Activated CD8-positive, alpha-beta T cell treated with anti-CD3 and anti-CD28 coated beads for 36 hours (primary cell): ENCODE data around the gene ELP4. TPM values are rescaled to one million over a fixed set of nuclear protein-coding genes. Genes with fewer than 3 reads are reported as not detected.

Experiments used
- ATAC-seq: fragments of 200-7000 bp; cut with Tn5 transposase; one replicate; pipeline ENCODE4 v1.10.0; 2021; ENCODE audit warnings: mild to moderate bottlenecking, moderate library complexity
- CTCF ChIA-PET: fragments of 350-600 bp; sonication (Branson Sonifier 250); formaldehyde crosslinking; loops from one replicate; lab custom pipeline; 2021; ENCODE audit warnings: antibody characterized with exemption; lab: Charles Lee
- POLR2A ChIA-PET: fragments of 350-600 bp; sonication (Branson Sonifier 250); formaldehyde crosslinking; loops from one replicate; lab custom pipeline; 2021; ENCODE audit warnings: antibody characterized with exemption; lab: Charles Lee
- DNase-seq: peaks from one replicate; pipeline ENCODE4 v3.0.0-alpha.2; 2020
- H3K27ac Mint-ChIP-seq: one replicate; pipeline ENCODE4 v1.8.0; 2021; ENCODE audit warnings: mild to moderate bottlenecking, mixed read lengths
- H3K27me3 Mint-ChIP-seq: one replicate; pipeline ENCODE4 v1.8.0; 2021; ENCODE audit warnings: mixed read lengths
- H3K36me3 Mint-ChIP-seq: one replicate; pipeline ENCODE4 v1.8.0; 2021; ENCODE audit warnings: low read depth, mixed read lengths
- H3K4me1 Mint-ChIP-seq: one replicate; pipeline ENCODE4 v1.8.0; 2021; ENCODE audit warnings: low read depth, mixed read lengths
- H3K4me3 Mint-ChIP-seq: one replicate; pipeline ENCODE4 v1.8.0; 2021; ENCODE audit warnings: mild to moderate bottlenecking, moderate library complexity, mixed read lengths
- H3K9me3 Mint-ChIP-seq: one replicate; pipeline ENCODE4 v1.8.0; 2021; ENCODE audit warnings: mixed read lengths
- intact Hi-C: fragments of 100-400 bp; cut with micrococcal nuclease; formaldehyde crosslinking; loops from one replicate; pipeline ENCODE4 v1.10.0; 2022
- total RNA-seq, 2 experiments: library from RNA; stranded (reverse); gene quantifications; one replicate each; pipeline ENCODE4 v1.2.3, GENCODE V29; 2021
- TF ChIP-seq, protein P1 (sequence below): fragments of 200-600 bp; IDR thresholded peaks from one replicate; pipeline ENCODE4 v1.8.0; 2022; ENCODE audit warnings: antibody characterized with exemption, mild to moderate bottlenecking

Gene ELP4
- total RNA-seq, 2 experiments from 2014 or later: 21.1 to 21.6 TPM

GRCh38 chr11:31767066-31767465, 257.5 kb downstream of the ELP4 start:
- DNase-seq: no peak
- H3K27me3 Mint-ChIP-seq: no peaks in the 10 kb centered on the region
- H3K9me3 Mint-ChIP-seq: no peaks in the 10 kb centered on the region
- H3K4me3 Mint-ChIP-seq: no peak overlapping the region
- POLR2A ChIA-PET: no interaction called here
- intact Hi-C loops: no loop called here
- TF ChIP-seq, protein P1, sequence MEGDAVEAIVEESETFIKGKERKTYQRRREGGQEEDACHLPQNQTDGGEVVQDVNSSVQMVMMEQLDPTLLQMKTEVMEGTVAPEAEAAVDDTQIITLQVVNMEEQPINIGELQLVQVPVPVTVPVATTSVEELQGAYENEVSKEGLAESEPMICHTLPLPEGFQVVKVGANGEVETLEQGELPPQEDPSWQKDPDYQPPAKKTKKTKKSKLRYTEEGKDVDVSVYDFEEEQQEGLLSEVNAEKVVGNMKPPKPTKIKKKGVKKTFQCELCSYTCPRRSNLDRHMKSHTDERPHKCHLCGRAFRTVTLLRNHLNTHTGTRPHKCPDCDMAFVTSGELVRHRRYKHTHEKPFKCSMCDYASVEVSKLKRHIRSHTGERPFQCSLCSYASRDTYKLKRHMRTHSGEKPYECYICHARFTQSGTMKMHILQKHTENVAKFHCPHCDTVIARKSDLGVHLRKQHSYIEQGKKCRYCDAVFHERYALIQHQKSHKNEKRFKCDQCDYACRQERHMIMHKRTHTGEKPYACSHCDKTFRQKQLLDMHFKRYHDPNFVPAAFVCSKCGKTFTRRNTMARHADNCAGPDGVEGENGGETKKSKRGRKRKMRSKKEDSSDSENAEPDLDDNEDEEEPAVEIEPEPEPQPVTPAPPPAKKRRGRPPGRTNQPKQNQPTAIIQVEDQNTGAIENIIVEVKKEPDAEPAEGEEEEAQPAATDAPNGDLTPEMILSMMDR: no peak
- CTCF ChIA-PET: no interaction called here
- no peaks in the 10 kb centered on the region for H3K4me1 Mint-ChIP-seq
- H3K27ac Mint-ChIP-seq: no peak overlapping the region
- no peaks in the 10 kb centered on the region for H3K36me3 Mint-ChIP-seq
- ATAC-seq: no peak

GRCh38 chr11:31767685-31768084, 258.1 kb downstream of the ELP4 start:
- no peak for ATAC-seq
- intact Hi-C loops: no loop called here
- DNase-seq: no peak
- ChIA-PET CTCF (interaction anchor here (1.0 kb wide), 1 partner anchor 285 kb away, joined by 3 read pairs; no protein-coding TSS in a partner anchor), POLR2A (interaction anchor here (0.7 kb wide), 1 partner anchor 52 kb away, joined by 3 read pairs; no protein-coding TSS in a partner anchor)
- Mint-ChIP-seq H3K4me3 (no peak overlapping the region), H3K36me3 (peaks cover 2% of the 10 kb centered on the region), H3K9me3 (no peaks in the 10 kb centered on the region), H3K27me3 (no peaks in the 10 kb centered on the region), H3K27ac (no peak overlapping the region), H3K4me1 (no peaks in the 10 kb centered on the region)
- TF ChIP-seq, protein P1: no peak

DNA sequence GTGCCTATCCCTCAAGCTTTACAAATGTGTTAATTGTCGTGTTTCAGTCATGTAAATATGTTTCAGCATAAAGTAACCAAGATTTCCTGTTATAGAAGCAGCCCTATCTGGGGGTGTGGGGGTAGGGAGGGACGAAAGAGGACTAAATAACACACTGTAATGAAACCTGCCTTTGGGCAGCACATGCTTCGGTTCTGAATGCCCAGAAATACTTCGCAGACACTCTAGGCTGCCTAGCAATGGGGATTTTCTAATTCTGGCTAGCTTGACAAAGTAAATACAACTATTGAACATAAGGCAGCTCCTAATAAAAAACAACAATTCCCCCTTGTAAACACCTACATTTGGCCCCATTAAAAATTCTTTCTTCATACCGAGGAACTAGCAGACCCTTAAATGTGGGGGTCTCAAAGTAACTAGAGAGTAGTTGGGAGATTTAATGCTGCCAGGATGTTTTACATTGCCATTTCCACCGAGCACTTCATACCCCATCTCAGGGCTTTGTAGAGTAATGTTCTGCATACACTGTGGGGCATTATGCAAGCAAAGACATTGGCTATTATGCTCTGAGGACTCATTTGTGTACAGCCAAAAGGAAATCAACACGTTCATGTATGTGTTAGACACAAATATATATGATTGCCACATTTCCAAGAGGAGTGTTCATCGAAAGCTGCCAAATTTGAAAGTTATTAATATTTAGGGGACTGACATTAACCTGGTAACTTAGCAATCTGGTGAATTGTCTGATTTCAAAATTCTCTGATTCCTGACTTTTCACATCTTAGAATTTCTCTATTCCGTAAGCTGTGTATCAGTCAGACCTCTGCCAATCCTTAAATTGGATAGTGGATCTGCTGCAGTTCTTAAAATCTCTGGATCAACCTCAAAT, 259.4 kb downstream of the ELP4 start:
- POLR2A ChIA-PET: no interaction called here
- CTCF ChIA-PET: interaction anchor here (1.3 kb wide), 1 partner anchor 9 kb away, joined by 4 read pairs; no protein-coding TSS in a partner anchor
- Mint-ChIP-seq H3K9me3 (no peaks in the 10 kb centered on the region), H3K27me3 (no peaks in the 10 kb centered on the region), H3K4me1 (no peaks in the 10 kb centered on the region), H3K36me3 (peaks cover 6% of the 10 kb centered on the region), H3K4me3 (no peak overlapping the region), H3K27ac (no peak overlapping the region)
- ATAC-seq: no peak
- TF ChIP-seq, protein P1: no peak
- intact Hi-C loops: no loop called here
- no peak for DNase-seq

DNA sequence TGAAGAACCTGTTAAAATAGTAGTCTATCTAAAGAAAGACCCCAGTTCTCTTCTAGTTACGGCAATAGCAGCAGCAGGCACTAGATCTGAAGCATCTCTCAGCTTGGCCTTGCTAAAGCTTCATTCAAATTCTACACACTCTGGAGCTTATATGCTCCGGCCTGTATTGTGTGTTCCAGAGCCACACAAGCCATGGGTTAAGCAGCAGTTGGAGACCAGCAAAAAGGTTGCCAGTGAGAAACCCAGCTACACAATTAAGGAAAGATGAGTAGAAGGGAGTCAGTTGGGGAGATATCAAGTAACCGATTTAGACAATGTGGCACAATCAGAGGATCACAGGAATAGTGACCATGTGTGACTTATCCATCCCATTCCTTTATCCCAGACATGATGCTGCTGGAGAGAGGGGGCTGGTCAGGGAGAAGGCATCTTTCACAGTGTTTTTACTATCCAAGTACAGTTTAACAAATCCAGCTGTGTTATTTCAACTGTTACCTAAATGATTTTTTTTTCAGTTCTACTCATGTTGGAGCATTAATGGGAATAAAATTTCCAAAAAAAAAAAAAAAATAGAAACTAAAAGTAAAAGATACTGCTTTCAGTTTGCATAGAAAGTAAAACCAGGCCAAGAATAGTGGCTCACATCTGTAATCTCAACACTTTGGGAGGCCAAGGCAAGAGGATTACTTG, 260.6 kb downstream of the ELP4 start:
- Mint-ChIP-seq H3K36me3 (peaks cover 6% of the 10 kb centered on the region), H3K4me1 (no peaks in the 10 kb centered on the region), H3K27me3 (no peaks in the 10 kb centered on the region), H3K27ac (no peak overlapping the region), H3K9me3 (no peaks in the 10 kb centered on the region), H3K4me3 (no peak overlapping the region)
- no peak for DNase-seq
- CTCF ChIA-PET: no interaction called here
- intact Hi-C loops: no loop called here
- POLR2A ChIA-PET: no interaction called here
- no peak for ATAC-seq
- TF ChIP-seq, protein P1: no peak

GRCh38 chr11:31772412-31772811, 262.8 kb downstream of the ELP4 start:
- intact Hi-C loops: no loop called here
- ChIA-PET CTCF (no interaction called here), POLR2A (no interaction called here)

More at GRCh38 chr11:31772412-31772811, 262.8 kb downstream of the ELP4 start:
- H3K36me3 Mint-ChIP-seq: peaks cover 6% of the 10 kb centered on the region
- peaks cover under 1% of the 10 kb centered on the region for H3K9me3 Mint-ChIP-seq
- ATAC-seq: no peak
- H3K4me1 Mint-ChIP-seq: no peaks in the 10 kb centered on the region
- no peak overlapping the region for H3K27ac Mint-ChIP-seq
- H3K4me3 Mint-ChIP-seq: no peak overlapping the region
- TF ChIP-seq, protein P1: no peak
- no peak for DNase-seq
- no peaks in the 10 kb centered on the region for H3K27me3 Mint-ChIP-seq
